WTC11 (cell line): ENCODE data around the gene LIMS2. TPM values are rescaled to one million over a fixed set of nuclear protein-coding genes. Genes with fewer than 3 reads are reported as not detected.

Experiments
- ATAC-seq: fragments of 200-7000 bp; cut with Tn5 transposase; 2 replicates; pipeline ENCODE4 v1.10.0; 2021; ENCODE audit warnings: mild to moderate bottlenecking, moderate library complexity
- CTCF ChIA-PET: fragments of 300-600 bp; sonication (Branson Sonifier 250); formaldehyde crosslinking; loops from one replicate; lab custom pipeline; 2021; ENCODE audit warnings: antibody characterized with exemption; lab: Charles Lee
- POLR2A ChIA-PET: fragments of 350-600 bp; sonication (Branson Sonifier 250); formaldehyde crosslinking; loops from one replicate; lab custom pipeline; 2021; ENCODE audit warnings: antibody characterized with exemption; lab: Charles Lee
- DNase-seq: peaks from one replicate; pipeline ENCODE4 v3.0.0; 2021; ENCODE audit warnings: low spot score
- H3K27ac Mint-ChIP-seq: 2 replicates; pipeline ENCODE4 v1.8.0; 2021; ENCODE audit warnings: mixed read lengths
- H3K27me3 Mint-ChIP-seq: 2 replicates; pipeline ENCODE4 v1.8.0; 2021; ENCODE audit warnings: low read depth, mild to moderate bottlenecking, moderate library complexity, mixed read lengths
- H3K36me3 Mint-ChIP-seq: 2 replicates; pipeline ENCODE4 v1.8.0; 2021; ENCODE audit warnings: mixed read lengths
- H3K4me1 Mint-ChIP-seq: 2 replicates; pipeline ENCODE4 v1.8.0; 2022; ENCODE audit warnings: mixed read lengths
- H3K4me3 Mint-ChIP-seq: 2 replicates; pipeline ENCODE4 v1.8.0; 2021; ENCODE audit warnings: mild to moderate bottlenecking, moderate library complexity, mixed read lengths
- H3K9me3 Mint-ChIP-seq: 2 replicates; pipeline ENCODE4 v1.8.0; 2021; ENCODE audit warnings: mixed read lengths
- CBFB ChIP-seq: sonication (generic); formaldehyde crosslinking; IDR thresholded peaks from 2 replicates; pipeline ENCODE4 v1.8.1; 2022; ENCODE audit warnings: mild to moderate bottlenecking, low read depth, missing genetic modification reagents
- CREB1 ChIP-seq: sonication (generic); formaldehyde crosslinking; IDR thresholded peaks from 2 replicates; pipeline ENCODE4 v1.8.0; 2023; ENCODE audit warnings: mild to moderate bottlenecking, missing genetic modification reagents
- E2F1 ChIP-seq: sonication (generic); formaldehyde crosslinking; IDR thresholded peaks from 2 replicates; pipeline ENCODE4 v1.8.0; 2022; ENCODE audit warnings: mild to moderate bottlenecking, missing genetic modification reagents
- HMGA2 ChIP-seq: fragments of 250-450 bp; sonication (Bioruptor Pico); IDR thresholded peaks from 2 replicates; pipeline ENCODE4 v1.4.0; 2021; ENCODE audit warnings: mild to moderate bottlenecking, moderate library complexity
- IRF1 ChIP-seq: sonication (generic); formaldehyde crosslinking; IDR thresholded peaks from 2 replicates; pipeline ENCODE4 v1.8.0; 2023; ENCODE audit warnings: missing genetic modification reagents
- MXD4 ChIP-seq: fragments of 250-450 bp; sonication (Bioruptor Pico); IDR thresholded peaks from 2 replicates; pipeline ENCODE4 v1.8.0; 2021; ENCODE audit warnings: mild to moderate bottlenecking, moderate library complexity, borderline replicate concordance
- NFE2L1 ChIP-seq: sonication (generic); formaldehyde crosslinking; IDR thresholded peaks from 2 replicates; pipeline ENCODE4 v1.8.1; 2023; ENCODE audit warnings: missing genetic modification reagents
- NR1H2 ChIP-seq: sonication (generic); formaldehyde crosslinking; IDR thresholded peaks from 2 replicates; pipeline ENCODE4 v1.9.0; 2021; ENCODE audit warnings: mild to moderate bottlenecking, moderate library complexity, missing genetic modification reagents
- NR3C1 ChIP-seq: sonication (generic); formaldehyde crosslinking; conservative IDR thresholded peaks from 2 replicates; pipeline ENCODE4 v1.8.1; 2023; ENCODE audit warnings: low read depth, mild to moderate bottlenecking, missing genetic modification reagents
- ZBTB21 ChIP-seq: sonication (generic); formaldehyde crosslinking; IDR thresholded peaks from 2 replicates; pipeline ENCODE4 v1.8.1; 2023; ENCODE audit warnings: mild to moderate bottlenecking, missing genetic modification reagents, borderline replicate concordance
- ZBTB43 ChIP-seq: sonication (generic); formaldehyde crosslinking; IDR thresholded peaks from 2 replicates; pipeline ENCODE4 v1.8.1; 2023; ENCODE audit warnings: mild to moderate bottlenecking, missing genetic modification reagents
- ZMAT4 ChIP-seq: fragments of 250-450 bp; sonication (Bioruptor Pico); IDR thresholded peaks from 2 replicates; pipeline ENCODE4 v1.9.0; 2021; ENCODE audit warnings: mild to moderate bottlenecking
- ZNF138 ChIP-seq: sonication (generic); formaldehyde crosslinking; conservative IDR thresholded peaks from 2 replicates; pipeline ENCODE4 v1.8.1; 2022; ENCODE audit warnings: mild to moderate bottlenecking, moderate library complexity, missing genetic modification reagents
- ZNF423 ChIP-seq: fragments of 250-450 bp; sonication (Bioruptor Pico); IDR thresholded peaks from 2 replicates; pipeline ENCODE4 v2.1.2; 2022; ENCODE audit warnings: mild to moderate bottlenecking, moderate library complexity
- ZNF425 ChIP-seq: fragments of 250-450 bp; sonication (Bioruptor Pico); conservative IDR thresholded peaks from 2 replicates; pipeline ENCODE4 v1.9.0; 2021; ENCODE audit warnings: mild to moderate bottlenecking
- ZNF671 ChIP-seq: fragments of 250-450 bp; sonication (Bioruptor Pico); IDR thresholded peaks from 2 replicates; pipeline ENCODE4 v1.8.0; 2021; ENCODE audit warnings: mild to moderate bottlenecking
- total RNA-seq: library from RNA; stranded (reverse); gene quantifications from 3 replicates; pipeline ENCODE4 v1.2.3, GENCODE V29; 2021
- TF ChIP-seq, protein P1 (sequence below): sonication (generic); formaldehyde crosslinking; IDR thresholded peaks from 2 replicates; pipeline ENCODE4 v1.8.0; 2022; ENCODE audit warnings: mild to moderate bottlenecking, missing genetic modification reagents
- TF ChIP-seq, protein P2 (sequence below): fragments of 250-450 bp; sonication (Bioruptor Pico); IDR thresholded peaks from 2 replicates; pipeline ENCODE4 v2.1.2; 2022; ENCODE audit warnings: mild to moderate bottlenecking, moderate library complexity
- TF ChIP-seq, protein P3 (sequence below): sonication (generic); formaldehyde crosslinking; IDR thresholded peaks from 2 replicates; pipeline ENCODE4 v1.8.1; 2022; ENCODE audit warnings: low read depth, missing genetic modification reagents, borderline replicate concordance
- TF ChIP-seq, protein P4 (sequence below): sonication (generic); formaldehyde crosslinking; IDR thresholded peaks from 2 replicates; pipeline ENCODE4 v1.8.0; 2022; ENCODE audit warnings: mild to moderate bottlenecking, missing genetic modification reagents

LIMS2 gene
- total RNA-seq, 1 experiment from 2014 or later: 2.4 TPM

- H3K36me3 Mint-ChIP-seq: no peaks in the 10 kb centered on the region
- TF ChIP-seq, protein P1, sequence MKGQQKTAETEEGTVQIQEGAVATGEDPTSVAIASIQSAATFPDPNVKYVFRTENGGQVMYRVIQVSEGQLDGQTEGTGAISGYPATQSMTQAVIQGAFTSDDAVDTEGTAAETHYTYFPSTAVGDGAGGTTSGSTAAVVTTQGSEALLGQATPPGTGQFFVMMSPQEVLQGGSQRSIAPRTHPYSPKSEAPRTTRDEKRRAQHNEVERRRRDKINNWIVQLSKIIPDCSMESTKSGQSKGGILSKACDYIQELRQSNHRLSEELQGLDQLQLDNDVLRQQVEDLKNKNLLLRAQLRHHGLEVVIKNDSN (CRISPR knock-in tag): no peak
- TF ChIP-seq ZBTB43 (CRISPR knock-in tag): no peak
- TF ChIP-seq ZNF423 (CRISPR knock-in tag): no peak
- no peak for TF ChIP-seq CBFB
- no peak for TF ChIP-seq NR1H2
- no peak for TF ChIP-seq CREB1 (CRISPR knock-in tag)
- TF ChIP-seq ZBTB21 (CRISPR knock-in tag): no peak
- TF ChIP-seq NFE2L1 (CRISPR knock-in tag): no peak
- no peak for TF ChIP-seq MXD4 (CRISPR knock-in tag)
- no peak for TF ChIP-seq HMGA2 (CRISPR knock-in tag)
- no peak for TF ChIP-seq ZNF671 (CRISPR knock-in tag)
- TF ChIP-seq, protein P2, sequence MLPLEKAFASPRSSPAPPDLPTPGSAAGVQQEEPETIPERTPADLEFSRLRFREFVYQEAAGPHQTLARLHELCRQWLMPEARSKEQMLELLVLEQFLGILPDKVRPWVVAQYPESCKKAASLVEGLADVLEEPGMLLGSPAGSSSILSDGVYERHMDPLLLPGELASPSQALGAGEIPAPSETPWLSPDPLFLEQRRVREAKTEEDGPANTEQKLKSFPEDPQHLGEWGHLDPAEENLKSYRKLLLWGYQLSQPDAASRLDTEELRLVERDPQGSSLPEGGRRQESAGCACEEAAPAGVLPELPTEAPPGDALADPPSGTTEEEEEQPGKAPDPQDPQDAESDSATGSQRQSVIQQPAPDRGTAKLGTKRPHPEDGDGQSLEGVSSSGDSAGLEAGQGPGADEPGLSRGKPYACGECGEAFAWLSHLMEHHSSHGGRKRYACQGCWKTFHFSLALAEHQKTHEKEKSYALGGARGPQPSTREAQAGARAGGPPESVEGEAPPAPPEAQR: no peak
- TF ChIP-seq, protein P3, sequence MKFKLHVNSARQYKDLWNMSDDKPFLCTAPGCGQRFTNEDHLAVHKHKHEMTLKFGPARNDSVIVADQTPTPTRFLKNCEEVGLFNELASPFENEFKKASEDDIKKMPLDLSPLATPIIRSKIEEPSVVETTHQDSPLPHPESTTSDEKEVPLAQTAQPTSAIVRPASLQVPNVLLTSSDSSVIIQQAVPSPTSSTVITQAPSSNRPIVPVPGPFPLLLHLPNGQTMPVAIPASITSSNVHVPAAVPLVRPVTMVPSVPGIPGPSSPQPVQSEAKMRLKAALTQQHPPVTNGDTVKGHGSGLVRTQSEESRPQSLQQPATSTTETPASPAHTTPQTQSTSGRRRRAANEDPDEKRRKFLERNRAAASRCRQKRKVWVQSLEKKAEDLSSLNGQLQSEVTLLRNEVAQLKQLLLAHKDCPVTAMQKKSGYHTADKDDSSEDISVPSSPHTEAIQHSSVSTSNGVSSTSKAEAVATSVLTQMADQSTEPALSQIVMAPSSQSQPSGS (CRISPR knock-in tag): no peak
- no peak for TF ChIP-seq ZMAT4
- no peaks in the 10 kb centered on the region for H3K27me3 Mint-ChIP-seq
- DNase-seq (peak; percentile 6), ATAC-seq (no peak)
- no peaks in the 10 kb centered on the region for H3K4me1 Mint-ChIP-seq
- no peak overlapping the region for H3K4me3 Mint-ChIP-seq
- ChIA-PET CTCF (interaction anchor here (0.6 kb wide), 1 partner anchor 14 kb away, joined by 3 read pairs; no protein-coding TSS in a partner anchor), POLR2A (no interaction called here)
- H3K27ac Mint-ChIP-seq: no peak overlapping the region
- H3K9me3 Mint-ChIP-seq: no peaks in the 10 kb centered on the region
Observed at GRCh38 chr2:127623388-127624319, 51.7 kb downstream of the LIMS2 start.

GRCh38 chr2:127622561-127623387 lies 52.6 kb downstream of the LIMS2 start:
- ChIA-PET POLR2A (no interaction called here), CTCF (interaction anchor here (1.8 kb wide), 1 partner anchor 31 kb away, joined by 9 read pairs; no protein-coding TSS in a partner anchor)
- no peak overlapping the region for H3K27ac Mint-ChIP-seq
- no peaks in the 10 kb centered on the region for H3K27me3 Mint-ChIP-seq
- no peaks in the 10 kb centered on the region for H3K4me1 Mint-ChIP-seq
- H3K9me3 Mint-ChIP-seq: no peaks in the 10 kb centered on the region
- no peak overlapping the region for H3K4me3 Mint-ChIP-seq
- DNase-seq (peak; percentile 7), ATAC-seq (no peak)
- H3K36me3 Mint-ChIP-seq: no peaks in the 10 kb centered on the region
- TF ChIP-seq E2F1 (CRISPR knock-in tag): no peak
- TF ChIP-seq ZNF138: no peak
- TF ChIP-seq NR3C1 (CRISPR knock-in tag): no peak
- TF ChIP-seq ZNF425 (CRISPR knock-in tag): no peak
- TF ChIP-seq, protein P4, sequence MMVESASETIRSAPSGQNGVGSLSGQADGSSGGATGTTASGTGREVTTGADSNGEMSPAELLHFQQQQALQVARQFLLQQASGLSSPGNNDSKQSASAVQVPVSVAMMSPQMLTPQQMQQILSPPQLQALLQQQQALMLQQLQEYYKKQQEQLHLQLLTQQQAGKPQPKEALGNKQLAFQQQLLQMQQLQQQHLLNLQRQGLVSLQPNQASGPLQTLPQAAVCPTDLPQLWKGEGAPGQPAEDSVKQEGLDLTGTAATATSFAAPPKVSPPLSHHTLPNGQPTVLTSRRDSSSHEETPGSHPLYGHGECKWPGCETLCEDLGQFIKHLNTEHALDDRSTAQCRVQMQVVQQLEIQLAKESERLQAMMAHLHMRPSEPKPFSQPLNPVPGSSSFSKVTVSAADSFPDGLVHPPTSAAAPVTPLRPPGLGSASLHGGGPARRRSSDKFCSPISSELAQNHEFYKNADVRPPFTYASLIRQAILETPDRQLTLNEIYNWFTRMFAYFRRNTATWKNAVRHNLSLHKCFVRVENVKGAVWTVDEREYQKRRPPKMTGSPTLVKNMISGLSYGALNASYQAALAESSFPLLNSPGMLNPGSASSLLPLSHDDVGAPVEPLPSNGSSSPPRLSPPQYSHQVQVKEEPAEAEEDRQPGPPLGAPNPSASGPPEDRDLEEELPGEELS (CRISPR knock-in tag): no peak
- TF ChIP-seq IRF1 (CRISPR knock-in tag): no peak
